HG03521 (cell line): ENCODE data around the gene PIN4.
"Not testable (repeated sequence)": the region's sequence is repeated elsewhere in the genome, so short reads cannot be mapped to it uniquely, and the experiment has no call there.

Source experiments
- ATAC-seq: cut with Tn5 transposase; IDR thresholded peaks from one replicate; pipeline ENCODE4 v1.9.1; 2021; ENCODE audit warnings: mild to moderate bottlenecking, moderate library complexity; ENCODE audit not compliant: unreplicated experiment

PIN4 gene

DNA sequence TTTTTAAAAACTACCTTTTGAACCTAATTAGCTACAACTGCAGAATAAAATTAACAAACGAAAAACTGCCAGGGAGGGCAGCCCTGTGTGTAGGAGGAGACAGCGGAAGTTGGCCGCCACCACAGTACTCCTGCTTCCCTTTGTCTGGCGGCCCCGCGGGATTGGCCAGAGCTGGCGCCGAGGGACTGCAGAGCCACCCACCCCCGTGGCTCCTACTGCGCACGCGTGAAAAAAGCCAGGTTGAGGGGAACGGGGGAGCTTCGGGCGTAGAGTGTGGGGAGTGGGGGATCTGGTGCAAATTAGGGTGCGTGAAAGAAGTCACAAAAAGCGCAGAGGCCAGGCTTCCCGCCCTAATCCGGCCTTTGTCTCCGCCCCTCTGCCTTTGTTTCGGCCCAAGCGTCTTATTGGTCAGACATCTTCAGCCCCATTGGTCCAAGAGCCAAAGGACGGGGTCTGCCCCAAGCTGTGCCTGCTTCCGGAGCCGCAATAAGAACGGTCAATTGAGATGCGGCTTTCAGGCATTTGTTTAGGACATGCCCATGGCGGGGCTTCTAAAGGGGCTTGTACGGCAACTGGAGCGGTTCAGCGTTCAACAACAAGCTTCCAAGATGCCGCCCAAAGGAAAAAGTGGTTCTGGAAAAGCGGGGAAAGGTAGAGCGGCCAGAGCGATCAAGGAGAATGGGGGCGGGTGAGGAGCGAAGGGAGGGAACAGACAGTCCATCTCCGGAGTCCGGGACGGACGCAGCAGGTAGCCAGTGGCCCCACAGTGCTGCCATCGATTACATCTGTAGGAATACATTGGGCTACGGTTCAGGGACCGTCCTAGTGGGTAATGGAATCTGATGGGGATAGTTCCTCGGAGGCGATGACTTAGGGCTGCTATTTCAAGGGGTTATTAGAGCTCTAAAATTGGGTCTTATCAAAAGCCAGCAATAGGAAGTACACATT is at the start of gene PIN4:
TSS of gene PIN4 (plus strand) at position 580 of the 948 bp plus-strand sequence. CDS start at position 609, 29 bp downstream.
- ATAC-seq: peak; percentile 94

DNA sequence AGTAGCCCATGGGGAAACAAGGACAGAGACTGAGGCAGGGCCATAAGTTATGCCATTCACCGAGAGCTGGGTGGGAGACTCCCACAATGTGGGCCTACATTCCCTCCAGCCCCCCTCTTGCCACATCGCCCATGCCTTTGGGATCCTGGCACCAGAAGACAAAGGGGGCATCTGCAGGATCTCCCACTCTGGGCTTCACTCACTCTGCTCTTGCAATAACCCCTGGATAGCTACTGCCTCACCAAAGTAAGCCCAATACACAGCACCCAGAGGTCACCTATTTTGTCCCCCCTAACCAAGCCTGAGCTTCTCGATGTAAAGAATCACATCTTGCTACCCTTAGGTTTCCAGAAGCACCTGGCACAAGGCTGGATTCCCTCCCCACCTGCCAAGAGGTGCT is 49.1 kb upstream of the PIN4 start:
- no peak for ATAC-seq

DNA sequence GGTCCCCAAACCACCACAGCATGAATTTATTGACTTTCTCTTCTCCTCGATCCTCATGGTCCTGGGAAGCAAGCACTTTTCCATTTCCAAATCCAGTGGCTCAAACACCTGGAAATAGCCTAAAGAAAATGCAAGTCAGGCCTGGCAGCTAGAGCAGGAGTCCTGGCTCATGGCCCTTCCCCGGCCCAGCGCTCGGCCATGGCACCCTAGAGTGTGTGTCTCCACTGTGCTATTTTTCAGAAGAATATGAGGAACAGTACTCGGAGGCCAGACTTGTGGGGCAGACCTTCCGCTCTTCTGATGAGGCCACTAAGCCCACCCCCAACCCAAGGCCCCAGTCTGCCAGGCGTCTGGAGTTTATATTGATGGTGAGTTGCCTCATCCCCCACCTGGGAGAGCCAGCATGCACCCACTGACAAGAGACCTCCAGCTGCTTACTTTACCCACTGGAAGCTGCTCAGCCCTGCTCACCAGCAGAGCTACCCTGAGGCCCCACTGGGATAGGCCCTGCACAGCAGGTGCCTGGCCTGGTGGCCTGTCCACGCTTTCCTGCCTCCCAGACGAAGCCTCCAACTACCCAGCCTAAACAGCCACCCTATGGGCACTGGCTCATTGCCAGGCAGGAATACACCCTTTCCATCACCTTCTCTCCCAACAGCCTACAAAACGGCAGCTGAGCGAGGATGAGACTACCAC is 47.6 kb upstream of the PIN4 start:
- no peak for ATAC-seq

DNA sequence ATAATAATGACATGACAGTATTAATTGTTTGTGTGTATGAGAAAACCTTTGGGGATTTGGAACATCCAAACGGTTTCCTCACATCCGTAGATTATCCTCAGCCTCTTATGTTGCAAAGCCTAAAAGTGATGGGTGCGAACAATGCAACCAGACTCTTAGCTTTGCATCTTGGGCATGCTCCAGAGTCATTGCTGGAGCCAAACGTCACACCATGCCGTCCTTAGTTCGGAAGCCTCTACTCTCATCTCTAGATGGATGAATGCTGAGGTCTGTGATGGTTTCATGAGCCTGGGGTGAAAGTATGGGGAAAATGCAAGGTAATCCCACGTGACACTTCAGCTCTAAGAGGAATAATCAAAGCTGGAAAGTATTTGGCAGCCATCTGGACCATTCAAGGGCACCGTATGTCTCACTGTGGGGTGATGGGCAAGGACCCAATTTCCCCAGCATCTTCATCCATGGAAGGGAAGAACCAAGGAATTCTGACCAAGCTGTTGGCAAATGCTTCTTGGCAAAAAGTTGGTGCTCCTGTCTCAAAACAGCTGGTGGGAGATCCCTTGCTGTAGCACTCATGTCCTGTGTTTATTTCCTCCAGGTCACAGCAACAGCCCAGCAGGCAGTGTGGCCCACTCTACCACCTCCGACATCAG is 43.6 kb upstream of the PIN4 start:
- no peak for ATAC-seq

DNA sequence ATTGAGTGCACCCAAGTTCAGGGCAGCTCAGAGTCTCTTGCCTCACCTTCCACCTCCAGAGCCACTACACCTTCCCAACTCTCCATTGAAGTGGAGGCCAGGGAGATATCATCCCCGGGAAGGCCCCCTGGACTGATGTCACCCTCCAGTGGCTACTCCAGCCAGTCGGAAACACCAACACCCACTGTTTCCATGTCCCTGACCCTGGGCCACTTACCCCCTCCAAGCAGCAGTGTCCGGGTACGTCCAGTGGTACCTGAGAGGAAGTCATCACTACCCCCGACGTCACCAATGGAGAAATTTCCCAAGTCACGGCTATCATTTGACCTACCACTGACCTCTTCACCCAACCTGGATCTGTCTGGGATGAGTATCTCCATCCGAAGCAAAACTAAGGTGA is 42.0 kb upstream of the PIN4 start:
- ATAC-seq: no peak

DNA sequence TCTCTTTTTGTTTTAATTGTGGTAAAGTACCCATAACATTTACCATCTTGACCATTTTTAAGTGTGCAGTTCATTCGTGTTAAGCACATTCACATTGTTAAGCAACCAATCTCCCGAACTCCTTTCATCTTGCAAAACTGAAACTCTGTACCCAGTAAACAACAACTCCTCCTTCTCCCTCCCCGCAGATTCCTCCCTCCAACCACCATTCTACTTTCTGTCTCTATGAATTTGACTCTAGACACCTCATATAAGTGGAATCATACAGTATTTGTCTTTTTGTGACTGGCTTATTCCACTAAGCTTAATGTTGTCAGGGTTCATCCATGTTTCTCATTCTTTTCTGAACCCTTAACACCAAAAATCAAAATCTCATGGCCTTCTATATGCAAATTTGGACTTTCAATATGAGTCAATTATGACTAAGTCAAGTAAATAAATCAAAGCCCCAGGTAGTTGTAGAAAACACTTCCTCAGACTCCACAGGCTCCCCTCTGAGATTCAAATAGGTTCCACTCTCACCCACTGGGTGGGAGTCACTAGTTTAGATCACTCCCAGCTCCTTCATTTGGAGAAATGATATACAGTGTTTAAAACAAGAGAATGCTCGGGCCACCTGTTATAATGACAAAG is 40.1 kb upstream of the PIN4 start:
- peak; percentile 71 for ATAC-seq

DNA sequence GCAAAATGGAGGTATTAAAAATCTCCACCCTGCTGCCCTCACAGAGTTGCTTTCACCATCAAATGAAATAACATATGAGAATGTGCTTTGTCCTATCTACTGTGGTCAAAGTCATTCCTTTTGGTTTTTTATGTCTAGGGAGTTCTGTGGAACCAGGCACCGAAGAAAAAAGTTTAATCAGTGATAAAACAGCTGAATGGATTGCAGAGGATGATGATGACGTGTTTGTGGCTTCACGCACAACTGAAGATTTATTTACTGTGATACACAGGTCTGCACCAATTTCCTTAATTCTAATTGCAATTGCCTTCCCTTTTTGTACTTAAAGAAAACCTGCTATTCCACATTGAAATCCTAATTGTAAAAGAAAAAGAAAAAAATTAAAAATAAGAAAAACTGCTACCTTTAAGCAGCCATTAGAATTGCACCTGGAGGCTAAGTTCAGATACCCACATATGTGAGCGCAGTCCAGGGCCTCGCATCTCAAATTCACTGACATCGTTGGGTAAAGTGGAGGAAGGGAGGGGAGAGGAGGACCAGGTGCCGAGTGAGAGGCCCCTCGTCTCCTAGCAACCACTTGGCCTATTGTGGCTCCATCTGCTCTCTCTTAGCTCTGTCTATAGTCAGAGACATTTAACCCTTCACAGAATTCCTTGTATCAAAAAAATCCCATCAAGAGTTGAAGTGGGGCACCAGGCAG is 39.3 kb upstream of the PIN4 start:
- ATAC-seq: no peak

DNA sequence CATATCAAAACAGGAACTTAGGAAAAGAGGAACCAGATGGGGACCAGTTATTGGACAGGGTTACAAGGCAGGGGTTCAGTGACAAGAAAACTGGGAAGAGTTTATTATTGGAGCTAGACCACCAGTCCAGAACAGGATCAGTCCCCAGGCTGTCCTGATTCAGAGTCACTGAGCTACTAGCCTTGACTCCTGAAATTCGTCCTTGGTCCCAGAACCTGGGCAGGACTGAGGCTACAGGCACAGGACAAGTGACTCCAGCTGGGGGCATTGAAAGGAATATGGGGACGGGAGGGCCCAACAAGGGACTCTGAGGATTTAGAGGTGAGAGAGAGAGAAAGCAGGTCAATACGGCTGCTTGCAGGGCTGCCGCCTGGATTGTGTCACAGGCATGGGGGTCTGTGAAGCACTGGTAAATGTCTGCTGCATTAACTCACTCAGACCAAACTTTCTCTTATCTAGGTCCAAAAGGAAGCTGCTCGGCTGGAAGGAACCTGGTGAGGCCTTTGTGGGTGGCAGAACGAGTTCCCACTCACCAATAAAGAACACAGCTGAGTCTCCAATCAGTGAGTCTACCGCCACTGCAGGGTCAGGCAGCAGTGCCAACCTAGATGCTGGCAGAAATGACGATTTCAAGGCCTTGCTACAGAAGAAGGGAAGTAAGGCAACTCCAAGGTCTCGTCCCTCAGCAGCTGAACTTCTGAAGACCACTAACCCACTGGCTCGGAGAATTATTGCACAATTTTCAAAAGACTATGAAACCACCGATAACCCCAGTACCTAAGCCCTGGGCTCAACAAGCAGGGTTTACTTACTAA is 38.6 kb upstream of the PIN4 start:
- no peak for ATAC-seq

DNA sequence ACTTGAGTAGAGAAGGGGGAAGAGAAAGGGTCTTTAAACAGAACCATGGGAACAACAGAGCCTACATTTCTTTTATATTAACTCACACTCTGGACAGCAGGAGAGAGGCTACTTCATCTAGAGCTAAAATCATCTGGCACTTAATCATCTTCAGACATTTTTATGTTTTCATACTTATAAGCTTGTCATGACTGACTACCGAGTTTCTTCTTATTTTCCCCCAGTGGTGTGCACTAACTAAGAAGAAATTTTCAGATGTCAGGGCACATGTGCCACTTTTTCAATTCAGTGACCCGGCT is 38.0 kb upstream of the PIN4 start:
- ATAC-seq: no peak

DNA sequence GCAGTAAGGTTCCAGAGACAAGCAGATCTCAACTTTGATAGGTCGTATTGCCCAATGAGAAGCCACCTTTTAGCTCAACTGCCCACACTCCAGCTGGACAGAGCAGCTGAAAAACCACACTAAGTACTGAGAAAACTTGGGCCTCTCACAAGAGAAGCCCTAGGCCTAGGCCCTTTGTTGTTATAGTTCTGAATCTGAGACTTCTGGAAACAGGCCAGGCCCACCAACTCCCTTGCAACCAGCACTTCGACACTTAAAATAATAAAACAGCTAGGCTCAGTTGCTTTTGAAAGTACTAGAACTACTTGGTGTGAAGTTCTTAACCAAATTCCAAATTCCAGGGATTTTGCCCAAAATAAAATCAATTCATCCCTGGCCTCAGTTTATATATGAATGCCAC is 36.4 kb upstream of the PIN4 start:
- ATAC-seq: no peak

DNA sequence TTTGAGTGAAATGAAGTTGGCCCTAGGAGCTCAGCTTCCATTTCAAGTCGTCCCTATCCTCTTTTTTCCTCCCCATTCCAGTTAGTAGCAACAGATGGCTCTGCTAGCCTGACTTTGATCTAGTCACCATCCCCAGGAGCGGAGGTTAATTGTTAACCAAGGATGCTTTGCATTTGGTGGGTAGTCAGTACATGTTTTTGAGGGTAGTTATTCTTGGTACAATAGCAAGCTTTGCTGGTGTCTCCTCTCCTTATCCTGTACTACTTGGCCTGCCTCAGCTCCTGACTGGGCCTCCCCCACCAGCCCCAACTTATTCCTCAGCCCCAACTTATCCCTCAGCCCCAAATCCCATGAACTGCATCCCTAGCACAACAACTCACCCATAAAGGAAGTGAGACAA is 35.0 kb upstream of the PIN4 start:
- ATAC-seq: no peak

DNA sequence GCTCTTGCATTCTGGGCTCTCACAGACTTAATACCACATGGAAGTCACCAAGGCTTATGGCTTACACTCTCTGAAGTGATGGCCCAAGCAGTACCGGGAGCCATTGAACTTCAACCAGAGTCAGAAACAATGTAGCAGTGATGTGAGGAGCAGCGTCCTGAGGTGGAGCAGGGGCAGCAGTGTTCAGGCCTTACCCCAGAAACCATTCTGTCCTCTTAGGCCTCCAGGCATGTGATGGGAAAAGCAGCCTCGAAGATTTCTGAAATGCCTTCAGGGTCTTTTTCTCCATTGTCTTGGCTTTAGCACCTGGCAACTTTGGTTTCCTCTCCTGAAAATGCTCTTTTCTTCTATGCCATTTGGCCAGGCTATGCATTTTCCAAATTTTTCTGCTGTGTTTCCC is 22.8 kb upstream of the PIN4 start:
- no peak for ATAC-seq

DNA sequence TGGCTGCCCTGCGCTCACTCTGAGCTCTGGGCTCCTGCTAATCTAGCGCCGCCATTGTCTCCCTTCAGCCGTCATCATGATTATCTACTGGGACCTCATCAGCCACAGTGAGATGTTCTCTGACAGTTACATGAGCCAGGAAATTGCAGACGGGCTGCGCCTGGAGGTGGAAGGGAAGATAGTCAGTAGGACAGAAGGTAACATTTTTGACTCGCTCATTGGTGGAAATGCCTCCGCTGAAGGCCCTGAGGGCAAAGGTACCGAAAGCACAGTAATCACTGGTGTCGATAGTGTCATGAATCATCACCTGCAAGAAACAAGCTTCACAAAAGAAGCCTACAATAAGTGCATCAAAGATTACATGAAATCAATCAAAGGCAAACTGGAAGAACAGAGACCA is 21.8 kb upstream of the PIN4 start:
- ATAC-seq: no peak

DNA sequence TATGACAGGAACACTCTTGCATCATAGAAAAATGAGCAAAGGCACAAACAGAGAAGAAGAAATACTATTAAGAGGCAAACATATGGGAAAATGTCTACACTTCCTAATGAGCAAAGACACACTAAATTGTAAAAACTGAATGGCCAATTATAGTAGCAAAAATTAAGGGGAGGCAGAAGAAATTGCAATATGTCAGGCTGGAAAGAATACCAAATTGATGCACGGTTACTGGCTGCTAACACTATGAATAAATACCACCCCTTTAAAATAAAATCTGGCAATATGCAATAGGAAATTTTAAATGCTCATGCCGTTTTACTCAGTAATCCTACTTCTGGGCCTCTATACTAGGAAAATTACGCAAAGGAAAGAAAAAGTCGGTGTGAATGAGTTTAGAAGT is 16.0 kb upstream of the PIN4 start:
- no peak for ATAC-seq

DNA sequence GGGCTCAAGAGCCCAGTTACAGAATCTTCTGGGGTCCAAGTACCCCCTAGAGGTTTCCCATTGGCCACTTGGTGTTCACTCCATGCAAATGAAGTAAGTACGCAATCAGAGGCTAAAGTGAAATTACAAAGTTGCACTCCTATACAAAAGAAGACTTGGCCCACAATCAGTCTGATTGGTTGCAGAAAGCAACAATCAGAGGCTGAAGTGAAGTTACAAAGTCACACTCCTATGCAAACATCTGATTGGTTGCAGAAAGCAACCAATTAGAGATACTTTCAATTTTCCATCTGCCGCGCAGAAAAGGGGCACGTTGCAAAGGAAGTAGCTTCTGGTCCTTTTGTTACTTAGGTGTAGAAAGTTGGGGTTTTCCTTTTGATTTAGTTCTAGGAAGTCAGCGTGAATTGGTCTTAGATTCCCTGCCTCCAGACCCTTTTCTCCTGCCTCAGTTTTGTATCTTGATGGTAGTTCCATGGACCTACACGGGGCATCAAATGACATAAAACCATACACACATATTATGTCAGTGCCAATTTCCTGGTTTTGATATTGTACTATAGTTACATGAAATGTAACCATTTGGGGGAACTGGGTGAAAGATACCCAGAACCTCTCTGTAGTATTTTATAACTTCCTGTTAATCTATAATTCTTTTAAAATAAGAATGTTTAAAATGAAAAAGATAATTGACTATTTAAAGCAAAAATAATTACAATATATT is 12.4 kb upstream of the PIN4 start:
- ATAC-seq: no peak

DNA sequence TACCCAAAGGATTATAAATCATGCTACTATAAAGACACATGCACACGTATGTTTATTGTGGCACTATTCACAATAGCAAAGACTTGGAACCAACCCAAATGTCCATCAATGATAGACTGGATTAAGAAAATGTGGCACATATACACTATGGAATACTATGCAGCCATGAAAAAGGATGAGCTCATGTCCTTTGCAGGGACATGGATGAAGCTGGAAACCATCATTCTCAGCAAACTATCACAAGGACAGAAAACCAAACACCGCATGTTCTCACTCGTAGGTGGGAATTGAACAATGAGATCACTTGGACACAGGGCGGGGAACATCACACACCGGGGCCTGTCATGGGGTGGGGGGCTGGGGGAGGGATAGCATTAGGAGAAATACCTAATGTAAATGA is 5.3 kb upstream of the PIN4 start:
- ATAC-seq: not testable (repeated sequence)

DNA sequence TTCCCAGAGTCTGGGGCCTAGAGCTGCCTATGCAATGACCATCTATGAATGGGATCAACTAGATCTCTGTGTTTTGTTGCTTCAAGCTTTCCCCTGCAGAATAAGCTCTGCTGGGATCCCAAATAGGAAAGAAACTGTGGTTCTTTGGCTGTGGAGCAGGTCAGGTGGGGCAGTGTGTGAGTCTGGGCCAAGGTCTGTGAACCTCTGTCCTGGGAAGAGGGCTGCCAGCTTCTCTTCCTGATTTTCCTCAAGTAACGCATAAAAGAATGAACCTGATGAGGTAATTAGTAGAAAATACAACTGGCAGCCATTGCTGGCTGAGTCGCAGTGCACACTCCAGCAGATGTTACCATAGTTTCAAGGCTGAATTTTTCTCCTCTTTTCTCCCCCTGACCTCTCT is 4.6 kb upstream of the PIN4 start:
- no peak for ATAC-seq

DNA sequence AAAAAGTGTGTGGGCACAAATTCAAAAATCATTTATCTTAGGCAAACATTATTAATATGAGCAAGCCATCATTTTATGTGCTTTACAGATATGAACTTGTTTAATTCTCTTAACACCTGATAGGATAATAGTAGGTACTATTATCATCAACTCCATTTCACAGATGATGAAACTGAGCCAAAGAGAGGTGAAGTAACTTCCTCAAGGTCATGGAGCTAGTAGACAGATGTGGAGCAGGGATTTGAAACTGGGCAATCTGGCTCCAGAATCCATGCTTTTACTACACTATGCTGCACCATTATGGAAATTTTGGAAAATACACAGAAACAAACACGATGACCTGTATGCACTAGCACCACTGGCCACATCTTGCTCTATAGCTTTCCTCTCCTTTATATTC is 1.0 kb upstream of the PIN4 start:
- no peak for ATAC-seq

DNA sequence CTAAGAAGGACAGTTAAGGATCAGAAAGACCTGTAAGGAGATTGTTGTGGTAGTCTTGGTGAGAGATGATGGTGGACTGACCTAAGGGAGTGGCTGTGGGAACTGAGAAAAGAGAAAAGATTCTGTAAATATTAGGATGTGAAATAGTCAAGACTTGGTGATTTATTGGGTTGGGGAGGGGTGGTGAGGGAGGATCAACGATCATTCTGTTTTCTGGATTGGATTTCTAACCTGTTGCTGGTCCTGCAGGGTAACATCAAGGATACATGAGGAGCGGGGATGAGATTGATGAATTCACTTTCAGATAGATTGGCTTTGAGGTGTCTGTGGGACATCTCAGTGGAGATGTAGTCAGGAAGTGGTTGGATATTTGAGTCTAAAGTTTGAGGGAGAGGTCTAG is 1.4 kb downstream of the PIN4 start:
- no peak for ATAC-seq
